Prostate gland (tissue), 2 donors: ENCODE measurements around the gene TH. TPM values are rescaled to one million over a fixed set of nuclear protein-coding genes. Genes with fewer than 3 reads are reported as not detected.
"Not testable (repeated sequence)": the region's sequence is repeated elsewhere in the genome, so short reads cannot be mapped to it uniquely, and the experiment has no call there.

ENCODE experiments used
- DNase-seq: peaks from one replicate; pipeline ENCODE4 v3.0.0-alpha.2; 2019; ENCODE audit warnings: low spot score
- H3K27ac ChIP-seq, 2 donors: fragments of 200-600 bp; sonication (generic); 2 replicates each; pipeline ENCODE4 v1.5.1; 2017 to 2019
- H3K27me3 ChIP-seq: fragments of 200-600 bp; sonication (generic); replicated peaks from 2 replicates; pipeline ENCODE4 v1.5.1; 2019; ENCODE audit not compliant: insufficient read depth
- H3K36me3 ChIP-seq, 2 donors: fragments of 200-600 bp; sonication (generic); 1 replicate in 1 of 2; 2 replicates in 1 of 2; pipeline versions ENCODE4 v1.5.1 to v1.8.1; 2017 to 2019
- H3K4me1 ChIP-seq: fragments of 200-600 bp; sonication (generic); replicated peaks from 2 replicates; pipeline ENCODE4 v1.5.1; 2019
- H3K4me3 ChIP-seq, 2 donors: fragments of 200-600 bp; sonication (generic); 2 replicates each; pipeline ENCODE4 v1.5.1; 2017 to 2019
- H3K9me3 ChIP-seq: fragments of 200-600 bp; sonication (generic); 2 replicates; pipeline ENCODE4 v1.5.1; 2017
- POLR2A ChIP-seq: fragments of 450-650 bp; IDR thresholded peaks from one replicate; pipeline ENCODE4 v1.6.1; 2016; ENCODE audit warnings: antibody characterized with exemption, mild to moderate bottlenecking
- POLR2AphosphoS5 ChIP-seq: sonication (generic); formaldehyde crosslinking; IDR thresholded peaks from one replicate; pipeline ENCODE4 v1.6.1; 2017; ENCODE audit warnings: antibody characterized with exemption
- WGBS: methylation state at CpG from one replicate; pipeline ENCODE4 v1.1.5; 2018; 5-methylcytosine and 5-hydroxymethylcytosine counted together
- intact Hi-C: fragments of 100-400 bp; cut with DNase I; formaldehyde crosslinking; loops from one replicate; pipeline ENCODE4 v1.14.2; 2022
- total RNA-seq, 2 donors: library from RNA; depleted of rRNA; stranded (reverse); fragments of >200 nt; gene quantifications; one replicate each; pipeline ENCODE4 v1.1.0, GENCODE V29; 2016
- TF ChIP-seq, protein P1 (sequence below), 4 experiments: fragments of 200-600 bp in 2 of 4; fragments of 450-650 bp in 2 of 4; sonication (generic) in 2 of 4; IDR thresholded peaks; 1 replicate in 3 of 4; 2 replicates in 1 of 4; pipeline ENCODE4 v1.5.1; 2016 to 2019; ENCODE audit warnings: antibody characterized with exemption in 4 of 4, mild to moderate bottlenecking in 2 of 4, moderate library complexity in 2 of 4

TH gene
- total RNA-seq, 2 donors from 2014 or later, result 2.4 TPM; not detected in 1

DNA sequence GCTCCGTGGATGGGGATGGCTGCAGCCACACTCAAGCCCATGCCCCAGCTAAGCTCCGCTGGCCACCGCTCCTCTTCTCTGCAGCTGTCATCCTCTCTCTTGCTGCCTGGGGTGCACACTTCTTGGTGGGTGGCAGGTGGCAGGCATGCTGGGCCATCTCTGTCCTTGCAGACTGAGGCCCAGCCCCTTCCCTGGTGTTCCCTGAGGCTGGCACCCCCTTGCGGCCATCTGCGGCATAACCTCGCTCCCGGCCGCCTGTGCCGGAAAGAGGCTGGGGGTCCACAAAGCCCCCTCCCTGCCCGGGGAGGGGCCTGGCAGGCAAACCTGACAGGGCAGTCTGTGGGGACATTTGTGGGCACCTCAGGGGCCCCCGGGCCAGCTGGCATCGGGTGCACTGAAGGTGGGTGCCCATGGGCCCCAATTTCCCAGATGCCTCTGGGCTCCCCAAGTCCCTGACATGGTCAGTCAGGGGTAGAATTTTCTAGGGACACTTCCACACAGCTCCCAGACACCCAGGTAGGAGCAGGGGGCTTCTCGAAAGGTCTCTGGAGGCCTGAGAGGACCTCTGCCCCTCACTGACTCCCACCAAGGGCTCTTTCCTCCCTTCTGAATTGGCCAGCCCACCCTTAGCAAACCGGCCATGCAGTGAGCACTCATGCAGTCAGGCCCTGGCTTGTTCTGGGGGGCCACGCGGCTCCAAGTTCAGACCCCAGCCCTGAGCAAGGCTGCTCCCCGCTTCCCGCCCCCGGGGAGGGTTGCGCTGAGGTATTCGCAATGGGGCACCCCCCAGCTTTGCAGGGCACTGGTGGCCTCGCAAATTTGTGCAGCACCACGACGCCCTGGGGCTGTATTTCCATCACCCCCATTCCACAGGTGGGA lies 23.5 kb upstream of the TH start:
- Histone ChIP-seq H3K4me1 (no peaks in the 10 kb centered on the region), H3K27me3 (peaks cover under 1% of the 10 kb centered on the region), H3K36me3 (no peaks in the 10 kb centered on the region), H3K4me3 (no peak overlapping the region), H3K27ac (no peak overlapping the region), H3K9me3 (no peaks in the 10 kb centered on the region)
- WGBS, result 54% methylated on average over 24 of the region's 24 CpGs
- intact Hi-C loops, result loop anchor here (5.0 to 10.0 kb wide), 3 partner anchors 107 to 700 kb away; partner anchors contain the start of genes C11orf21 and TSPAN32
- DNase-seq, result no peak
- TF ChIP-seq, protein P1, sequence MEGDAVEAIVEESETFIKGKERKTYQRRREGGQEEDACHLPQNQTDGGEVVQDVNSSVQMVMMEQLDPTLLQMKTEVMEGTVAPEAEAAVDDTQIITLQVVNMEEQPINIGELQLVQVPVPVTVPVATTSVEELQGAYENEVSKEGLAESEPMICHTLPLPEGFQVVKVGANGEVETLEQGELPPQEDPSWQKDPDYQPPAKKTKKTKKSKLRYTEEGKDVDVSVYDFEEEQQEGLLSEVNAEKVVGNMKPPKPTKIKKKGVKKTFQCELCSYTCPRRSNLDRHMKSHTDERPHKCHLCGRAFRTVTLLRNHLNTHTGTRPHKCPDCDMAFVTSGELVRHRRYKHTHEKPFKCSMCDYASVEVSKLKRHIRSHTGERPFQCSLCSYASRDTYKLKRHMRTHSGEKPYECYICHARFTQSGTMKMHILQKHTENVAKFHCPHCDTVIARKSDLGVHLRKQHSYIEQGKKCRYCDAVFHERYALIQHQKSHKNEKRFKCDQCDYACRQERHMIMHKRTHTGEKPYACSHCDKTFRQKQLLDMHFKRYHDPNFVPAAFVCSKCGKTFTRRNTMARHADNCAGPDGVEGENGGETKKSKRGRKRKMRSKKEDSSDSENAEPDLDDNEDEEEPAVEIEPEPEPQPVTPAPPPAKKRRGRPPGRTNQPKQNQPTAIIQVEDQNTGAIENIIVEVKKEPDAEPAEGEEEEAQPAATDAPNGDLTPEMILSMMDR (IDR thresholded peaks at IDR 0.05), result peak; percentile 52 to 77 (median 56)
- no peak for TF ChIP-seq POLR2A
- no peak for TF ChIP-seq POLR2AphosphoS5

- not testable (repeated sequence) for H3K27me3 ChIP-seq, H3K9me3 ChIP-seq
- intact Hi-C loops, result loop anchor here (5.0 to 10.0 kb wide), 2 partner anchors 108 to 701 kb away; partner anchors contain the start of genes C11orf21 and TSPAN32
These were observed 22.4 kb upstream of the TH start for GRCh38 chr11:2193888-2194595.

DNA sequence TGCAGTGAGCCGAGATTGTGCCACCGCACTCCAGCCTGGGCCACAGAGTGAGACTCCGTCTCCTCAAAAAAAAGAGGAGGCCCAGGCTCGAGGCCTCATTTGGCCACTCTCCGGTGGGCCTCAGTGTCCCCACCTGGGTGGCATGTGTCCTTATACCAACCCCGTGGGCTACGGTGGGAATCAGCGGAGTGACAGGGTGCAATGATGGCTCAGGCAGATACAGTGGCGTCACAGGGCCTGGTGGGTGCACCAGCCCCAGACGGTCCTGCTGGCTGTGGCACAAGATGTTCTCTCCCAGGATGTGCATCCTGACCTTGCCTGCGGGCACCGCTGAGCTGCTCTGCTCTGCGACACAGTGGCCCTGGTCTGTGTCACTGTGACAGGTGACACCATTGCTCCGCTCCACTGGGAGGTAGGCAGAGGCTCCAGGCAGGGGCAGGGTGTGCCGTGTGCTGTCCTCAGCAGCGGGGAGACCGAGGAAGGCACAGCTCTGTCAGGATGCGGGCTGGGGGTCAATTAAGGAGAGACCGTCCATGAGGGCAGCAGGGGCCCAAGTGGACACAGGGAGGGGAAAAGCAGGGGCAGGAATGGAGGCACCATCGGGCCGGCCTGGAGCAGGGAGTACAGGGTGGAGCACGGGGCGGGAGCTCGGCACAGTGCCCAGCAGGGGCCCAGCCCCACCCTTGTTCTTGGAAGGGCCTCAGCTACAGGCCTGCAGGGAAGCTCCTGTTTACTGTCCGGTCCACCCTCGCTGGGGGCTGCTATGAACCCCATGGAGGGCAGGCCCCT lies 21.7 kb upstream of the TH start:
- H3K4me1 ChIP-seq, result no peaks in the 10 kb centered on the region
- intact Hi-C loops, result loop anchor here (5.0 to 10.0 kb wide), 2 partner anchors 109 to 702 kb away; partner anchors contain the start of genes C11orf21 and TSPAN32
- 85% methylated on average over 26 of the region's 26 CpGs for WGBS

More at GRCh38 chr11:2193888-2194595, 22.4 kb upstream of the TH start:
- not testable (repeated sequence) for DNase-seq, H3K36me3 ChIP-seq, H3K4me1 ChIP-seq, H3K27ac ChIP-seq, H3K4me3 ChIP-seq
- WGBS, result 76% methylated on average over 16 of the region's 20 CpGs

GRCh38 chr11:2192435-2192834 lies 20.8 kb upstream of the TH start:
- 88% methylated on average over 8 of the region's 10 CpGs for WGBS
- H3K4me3 ChIP-seq, result no peak overlapping the region
- intact Hi-C loops, result loop anchor here (5.0 to 10.0 kb wide), 2 partner anchors 110 to 702 kb away; partner anchors contain the start of genes C11orf21 and TSPAN32
- no peaks in the 10 kb centered on the region for H3K9me3 ChIP-seq
- H3K36me3 ChIP-seq, result no peaks in the 10 kb centered on the region
- peaks cover 4% of the 10 kb centered on the region for H3K27me3 ChIP-seq
- H3K4me1 ChIP-seq, result no peaks in the 10 kb centered on the region
- H3K27ac ChIP-seq, result no peak overlapping the region
- no peak for DNase-seq
- no peak for TF ChIP-seq POLR2AphosphoS5
- TF ChIP-seq, protein P1 (IDR thresholded peaks at IDR 0.05), result no peak
- no peak for TF ChIP-seq POLR2A

More for the DNA sequence above, 21.7 kb upstream of the TH start:
- Histone ChIP-seq H3K27ac (no peak overlapping the region), H3K36me3 (no peaks in the 10 kb centered on the region), H3K4me3 (no peak overlapping the region), H3K9me3 (no peaks in the 10 kb centered on the region), H3K27me3 (peaks cover 4% of the 10 kb centered on the region)
- TF ChIP-seq, protein P1 (IDR thresholded peaks at IDR 0.05), result no peak
- TF ChIP-seq POLR2AphosphoS5, result no peak
- no peak for TF ChIP-seq POLR2A
- no peak for DNase-seq
